GM15510 (cell line): ENCODE results near the gene DBH.

Experiments used
- POLR2A ChIP-seq: IDR thresholded peaks from 3 replicates; pipeline ENCODE4 v1.6.1; 2011; ENCODE audit warnings: borderline replicate concordance; ENCODE audit not compliant: insufficient read length; ENCODE audit errors: extremely low read depth

DBH gene

DNA sequence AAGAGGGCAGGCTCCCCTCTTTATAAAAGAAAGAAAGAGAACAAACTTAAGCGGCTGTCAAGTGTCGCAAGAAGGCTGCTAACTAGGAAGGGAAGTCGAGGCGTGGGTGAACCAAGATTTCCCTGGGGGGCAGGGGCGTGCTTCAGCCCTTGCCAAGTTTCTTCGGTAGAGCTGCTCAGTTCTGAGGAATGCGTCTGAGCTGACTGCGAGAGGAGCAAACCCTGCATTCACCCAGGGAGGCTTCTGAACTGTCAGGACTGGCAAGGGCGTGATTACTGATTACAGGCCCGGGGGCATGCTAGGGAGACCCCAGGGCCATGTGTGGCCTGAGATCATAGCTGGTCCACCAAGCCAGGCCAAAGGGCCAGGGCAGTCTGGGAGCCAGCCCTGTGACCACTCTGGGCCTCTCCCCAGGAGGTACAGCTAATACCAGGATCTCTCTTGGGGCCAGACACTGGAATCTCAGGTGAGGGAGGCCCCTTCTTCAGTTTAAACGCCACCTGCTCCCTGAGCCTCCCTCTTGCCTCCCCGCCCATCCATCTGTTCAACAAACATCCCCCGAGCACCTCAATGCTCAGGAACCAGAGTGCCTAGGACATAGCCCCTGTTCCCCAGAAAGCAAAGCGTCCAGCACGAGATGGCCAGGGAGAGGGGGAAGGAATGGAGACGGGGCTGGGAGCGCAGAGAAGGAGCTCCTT, 71.1 kb downstream of the DBH start:
- no peak for TF ChIP-seq POLR2A

DNA sequence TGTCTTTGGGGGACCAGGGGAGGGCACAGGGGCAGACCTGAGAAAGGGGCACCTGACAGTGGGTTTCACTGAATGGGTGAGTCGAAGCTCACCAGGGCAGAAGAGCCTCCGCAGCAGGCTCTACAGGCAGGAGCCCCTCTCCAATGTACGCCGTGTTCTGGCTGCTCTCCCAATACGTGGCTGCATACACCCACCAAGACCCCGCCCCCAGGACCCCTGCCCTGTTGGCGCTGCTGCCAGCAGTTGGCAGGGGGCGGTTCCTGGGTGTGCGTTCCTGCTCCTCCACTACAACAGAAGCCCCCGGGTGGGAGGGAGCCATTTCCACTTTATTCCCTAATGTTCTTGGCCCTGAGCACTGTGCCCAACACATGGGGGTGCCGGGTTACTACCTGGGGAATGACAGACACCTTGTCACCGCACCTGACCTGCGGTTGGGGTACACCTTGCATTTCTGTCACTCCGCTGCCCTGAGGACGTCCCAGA, 71.6 kb downstream of the DBH start:
- TF ChIP-seq POLR2A = no peak

DNA sequence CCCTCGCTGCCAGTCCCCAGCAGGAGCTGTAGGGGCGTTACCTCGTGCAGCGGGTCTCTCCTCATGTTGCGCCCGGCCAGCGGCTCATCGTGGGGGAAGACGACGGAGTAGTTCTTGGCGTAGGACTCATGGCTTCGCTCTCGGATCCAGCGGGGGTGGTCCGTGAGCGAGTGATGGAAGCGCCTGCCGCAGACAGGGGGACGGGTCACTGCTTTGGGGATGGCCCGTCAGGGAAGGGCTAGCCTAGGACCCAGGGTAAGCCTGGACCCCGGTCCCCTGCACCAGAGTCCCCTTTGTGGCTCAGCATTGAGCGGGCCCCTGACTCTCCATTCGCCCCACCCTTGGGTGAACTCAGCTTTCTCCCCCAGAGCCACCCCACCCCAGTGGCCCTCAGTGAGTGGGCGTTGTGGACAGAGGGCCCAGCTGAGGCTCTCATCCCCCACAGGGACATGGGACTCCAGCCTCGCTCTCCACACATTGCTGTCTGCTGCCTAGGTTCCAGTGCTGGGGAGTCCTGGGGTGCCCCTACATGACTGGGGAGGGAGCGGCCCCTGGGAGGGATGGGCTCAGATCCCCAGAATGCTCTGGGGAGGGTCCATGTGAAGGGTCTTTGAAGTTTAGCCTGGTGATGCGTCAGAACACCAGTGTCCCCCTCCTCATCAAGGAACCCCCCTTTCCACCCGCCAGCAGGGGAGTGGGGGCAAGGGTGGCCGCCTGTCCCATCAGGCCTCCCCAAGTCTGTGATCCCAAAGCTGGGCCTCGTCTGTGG, 72.3 kb downstream of the DBH start:
- TF ChIP-seq POLR2A = no peak
